ENCODE measurements around the gene RASGRP4.
A peak's percentile ranks its signal among the peaks of the same experiment; 100 is the strongest.
"Not testable (repeated sequence)": the region's sequence is repeated elsewhere in the genome, so short reads cannot be mapped to it uniquely, and the experiment has no call there.

Gene RASGRP4

GRCh38 chr19:38417146-38417543, 8.9 kb downstream of the RASGRP4 start:
- no peak for DNase-seq (ENCODE audit: low spot score)

DNA sequence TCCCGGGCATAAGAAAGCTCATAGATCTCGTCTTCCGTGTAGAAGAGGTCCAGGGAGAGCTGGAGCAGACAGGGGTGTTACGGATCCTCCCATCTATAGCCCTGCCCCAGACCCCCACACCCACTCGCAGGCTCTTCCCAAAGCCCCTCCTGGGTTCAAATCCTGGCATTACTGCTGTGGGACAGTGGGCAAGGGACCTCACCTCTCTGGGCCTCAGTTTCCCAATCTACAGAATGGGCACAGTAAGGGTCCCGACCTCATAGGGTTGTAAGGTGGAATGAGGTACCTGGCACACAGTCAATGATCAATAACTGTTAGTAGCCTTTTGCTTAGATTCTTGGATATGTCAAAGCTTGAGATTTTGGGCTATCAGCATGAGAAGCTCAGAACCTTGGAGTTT, 12.6 kb downstream of the RASGRP4 start:
- no peak for DNase-seq (ENCODE audit: low spot score)

- no peak for DNase-seq (ENCODE audit: low spot score)
Observed at GRCh38 chr19:38412961-38413360, 13.1 kb downstream of the RASGRP4 start.

DNA sequence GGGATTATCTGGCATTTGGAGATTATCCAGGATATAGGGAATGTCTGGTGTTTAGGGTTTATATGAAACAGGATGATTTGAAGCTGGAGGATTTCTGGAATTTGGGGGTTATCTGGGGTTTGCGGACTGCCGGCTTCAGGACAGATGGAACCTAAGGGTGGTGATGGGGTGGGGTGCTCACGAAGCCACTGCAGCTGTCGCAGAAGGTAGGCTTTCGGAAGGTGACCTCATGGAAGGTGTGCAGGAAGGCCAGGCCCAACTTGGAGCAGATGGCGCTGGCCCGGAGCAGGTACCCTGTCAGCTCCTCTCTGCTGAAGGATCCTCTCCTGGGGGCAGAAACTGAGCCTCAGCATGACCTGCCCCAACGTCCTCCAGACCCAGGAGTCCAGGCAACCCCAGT, 13.5 kb downstream of the RASGRP4 start:
- no peak for DNase-seq (ENCODE audit: low spot score)

GRCh38 chr19:38411898-38412297, 14.1 kb downstream of the RASGRP4 start:
- DNase-seq (ENCODE audit: low spot score), result not testable (repeated sequence)

GRCh38 chr19:38411041-38411712, 14.8 kb downstream of the RASGRP4 start:
- no peak for DNase-seq (ENCODE audit: low spot score)

DNA sequence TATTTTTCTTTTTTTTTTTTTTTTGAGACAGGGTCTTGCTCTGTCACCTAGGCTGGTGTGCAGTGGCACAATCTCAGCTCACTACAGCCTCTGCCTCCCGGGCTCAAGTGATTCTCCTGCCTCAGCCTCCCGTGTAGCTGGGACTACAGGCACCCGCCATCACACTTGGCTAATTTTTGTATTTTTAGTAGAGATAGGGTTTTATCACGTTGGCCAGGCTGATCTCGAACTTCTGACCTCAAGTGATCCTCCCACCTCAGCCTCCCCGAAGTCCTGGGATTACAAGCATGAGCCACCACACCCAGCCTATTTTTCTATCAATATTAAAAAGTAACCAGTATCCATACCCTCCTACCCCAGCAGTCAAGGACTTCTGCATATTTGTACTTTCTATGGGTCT, 15.6 kb downstream of the RASGRP4 start:
- not testable (repeated sequence) for DNase-seq (ENCODE audit: low spot score)

DNA sequence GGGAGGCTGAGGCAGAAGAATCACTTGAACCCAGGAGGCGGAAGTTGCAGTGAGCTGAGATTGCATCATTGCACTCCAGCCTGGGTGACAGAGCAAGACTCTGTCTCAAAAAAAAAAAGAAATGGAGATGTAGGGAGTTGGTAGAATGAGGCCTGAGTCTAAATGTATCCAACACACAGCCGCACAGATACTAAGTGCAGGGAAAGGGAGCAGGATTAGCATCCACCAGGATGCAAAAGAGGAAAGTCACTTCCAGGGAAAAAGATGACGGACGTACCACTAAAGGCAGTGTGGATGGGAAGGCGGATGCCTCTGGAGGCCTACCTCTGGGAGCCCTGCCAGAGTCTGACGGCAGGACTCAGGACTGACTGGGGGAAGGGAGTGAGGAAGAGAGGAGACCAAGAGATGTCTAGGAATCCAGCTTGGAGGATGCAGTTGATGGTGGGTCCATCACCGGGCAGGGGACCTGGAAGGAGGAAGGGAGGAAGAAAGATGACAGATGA, 16.3 kb downstream of the RASGRP4 start:
- DNase-seq (ENCODE audit: low spot score), result no peak

- DNase-seq (ENCODE audit: low spot score), result no peak
Observed at GRCh38 chr19:38405276-38405675, 20.7 kb downstream of the RASGRP4 start.

DNA sequence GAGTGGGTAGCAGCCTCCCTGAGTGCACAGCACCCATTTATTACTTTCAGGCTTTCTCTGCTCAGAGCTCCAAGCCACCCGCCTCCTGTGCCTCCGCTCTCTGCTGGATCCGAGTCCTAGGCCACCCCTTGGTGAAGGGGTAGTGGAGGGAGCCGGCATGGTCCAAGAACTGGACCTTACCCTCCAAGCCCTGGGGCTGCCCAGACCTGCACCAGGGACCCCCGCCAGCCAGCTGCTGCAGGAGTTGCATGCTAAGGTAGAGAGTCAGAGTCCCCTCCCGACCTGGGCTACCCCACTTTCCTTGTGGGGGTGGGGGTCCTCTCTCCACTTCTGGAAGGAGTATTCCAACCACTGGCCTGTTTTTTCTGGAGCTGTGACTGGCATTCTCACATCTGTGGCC, 21.2 kb downstream of the RASGRP4 start:
- no peak for DNase-seq (ENCODE audit: low spot score)

DNA sequence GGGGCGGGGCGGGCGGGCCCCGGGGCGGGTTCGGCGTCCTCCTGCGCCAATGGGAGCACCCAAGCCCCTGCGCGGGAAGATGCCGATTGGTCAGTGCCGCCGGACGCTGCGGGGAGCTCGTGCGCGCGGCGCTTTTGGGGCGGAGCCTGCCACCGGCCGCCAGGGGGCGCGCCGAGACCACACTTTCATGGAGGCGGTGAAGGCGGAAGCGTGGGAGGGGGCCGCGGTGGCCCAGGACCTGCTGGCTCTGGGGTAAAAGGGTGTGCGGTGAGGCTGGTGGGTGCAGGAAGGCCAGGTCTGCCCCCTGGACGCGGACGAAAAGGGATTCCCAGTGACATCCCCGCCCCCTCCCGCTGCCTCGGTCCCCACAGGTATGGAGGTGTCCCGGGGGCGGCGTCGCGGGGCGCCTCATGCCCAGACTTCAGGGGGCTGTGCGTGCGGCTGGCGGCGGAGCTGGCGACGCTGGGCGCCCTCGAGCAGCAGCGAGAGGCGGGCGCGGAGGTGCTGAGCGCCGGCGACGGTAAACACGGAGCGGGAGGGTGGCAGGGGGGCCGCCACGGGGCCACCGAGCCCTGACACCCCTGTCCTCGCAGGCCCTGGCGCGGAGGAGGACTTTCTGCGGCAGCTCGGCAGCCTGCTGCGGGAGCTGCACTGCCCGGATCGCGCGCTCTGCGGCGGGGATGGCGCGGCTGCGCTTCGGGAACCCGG, 22.9 kb downstream of the RASGRP4 start, which contains the start of gene FAM98C:
Gene FAM98C (plus strand): TSS at position 127 of the 708 bp plus-strand sequence. CDS start 61 bp downstream, at position 188.
- DNase-seq (ENCODE audit: low spot score), result peak; percentile 95

- DNase-seq (ENCODE audit: low spot score), result no peak
Observed at GRCh38 chr19:38402623-38402966, 23.4 kb downstream of the RASGRP4 start.

GRCh38 chr19:38401148-38401547, 24.9 kb downstream of the RASGRP4 start:
- DNase-seq (ENCODE audit: low spot score), result no peak

DNA sequence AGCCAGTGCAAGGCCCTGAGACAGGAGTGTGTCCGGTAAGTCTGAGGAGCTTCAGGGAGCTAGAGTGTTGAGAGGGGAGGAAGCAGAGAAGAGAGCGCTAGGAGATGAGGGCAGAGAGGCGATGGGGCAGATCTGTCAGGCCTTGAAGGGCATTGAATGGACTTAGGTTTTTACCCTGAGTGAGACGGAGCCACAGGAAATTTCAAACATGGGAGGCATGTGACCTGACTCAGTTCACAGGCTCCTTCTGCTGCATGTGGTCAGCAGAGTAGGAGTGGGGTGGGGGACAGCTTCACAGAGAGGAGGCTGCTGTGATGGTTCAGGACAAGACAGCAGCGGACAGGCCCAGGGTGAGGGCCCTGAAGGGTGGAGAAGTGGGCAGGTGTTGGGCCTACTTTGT, 25.7 kb downstream of the RASGRP4 start:
- no peak for DNase-seq (ENCODE audit: low spot score)

DNA sequence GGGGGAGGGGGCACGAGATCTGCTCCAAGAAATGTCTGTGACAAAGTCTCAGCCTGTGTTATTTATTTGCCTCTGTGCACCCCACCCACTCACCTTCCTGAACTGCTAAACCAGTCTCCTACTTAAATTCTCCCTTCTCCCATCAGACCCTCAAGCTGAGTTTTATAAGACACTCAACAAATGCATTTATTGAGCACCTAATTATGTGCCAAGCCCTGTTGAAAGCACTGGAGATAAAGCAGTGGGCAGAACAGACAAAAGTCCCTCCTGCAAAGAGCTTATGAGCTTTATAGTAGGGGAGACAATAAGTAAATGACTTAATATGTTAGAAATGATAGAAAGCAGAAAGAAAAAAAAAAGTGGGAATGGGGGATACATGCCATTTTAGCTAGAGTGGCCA, 26.5 kb downstream of the RASGRP4 start:
- no peak for DNase-seq (ENCODE audit: low spot score)

- no peak for DNase-seq (ENCODE audit: low spot score)
Observed at GRCh38 chr19:38399081-38399480, 26.9 kb downstream of the RASGRP4 start.

GRCh38 chr19:38395381-38396114, 30.5 kb downstream of the RASGRP4 start:
- DNase-seq (ENCODE audit: low spot score), result no peak

DNA sequence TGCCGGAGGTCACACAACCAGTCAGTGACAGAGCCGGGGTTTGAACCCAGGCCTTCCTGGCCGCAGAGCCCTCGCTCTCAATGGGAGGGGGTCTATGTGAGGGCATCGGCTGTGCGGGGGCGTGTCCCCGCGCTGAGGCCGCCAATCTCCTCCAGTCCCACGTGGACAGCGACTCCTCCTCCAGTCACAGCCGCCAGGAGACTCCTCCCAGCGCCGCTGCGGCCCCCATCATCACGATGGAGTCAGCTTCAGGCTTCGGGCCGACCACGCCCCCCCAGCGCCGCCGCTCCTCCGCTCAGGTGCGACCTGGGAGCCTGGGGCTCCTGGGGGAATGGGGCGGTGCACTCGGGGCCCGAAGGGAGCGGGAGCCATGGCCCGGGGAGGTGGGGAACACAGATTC, 31.5 kb downstream of the RASGRP4 start:
- DNase-seq (ENCODE audit: low spot score), result no peak

- DNase-seq (ENCODE audit: low spot score), result no peak
Observed at GRCh38 chr19:38392707-38393308, 33.2 kb downstream of the RASGRP4 start.

DNA sequence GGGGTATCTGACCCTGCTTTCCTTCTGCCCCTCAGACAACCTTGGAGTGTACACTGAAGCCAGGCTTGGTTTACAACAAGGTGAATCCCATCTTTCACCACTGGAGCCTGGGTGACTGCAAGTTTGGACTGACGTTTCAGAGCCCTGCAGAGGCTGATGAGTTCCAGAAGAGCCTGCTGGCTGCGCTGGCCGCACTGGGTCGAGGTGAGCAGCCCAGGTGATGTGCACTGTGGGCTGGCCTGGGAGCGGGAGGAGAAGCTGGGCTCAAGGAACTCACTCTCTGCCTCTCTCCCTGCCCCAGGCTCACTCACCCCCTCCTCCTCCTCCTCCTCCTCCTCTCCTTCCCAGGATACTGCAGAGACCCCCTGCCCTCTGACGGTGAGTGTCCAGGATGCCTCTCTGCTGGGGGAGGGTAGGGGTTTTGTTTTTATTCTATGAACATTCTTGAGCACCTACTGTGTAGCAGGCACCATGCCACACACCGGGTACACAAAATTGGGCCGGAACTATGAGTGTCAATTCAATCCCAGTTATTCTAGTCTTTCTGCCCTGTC, 34.0 kb downstream of the RASGRP4 start:
- DNase-seq (ENCODE audit: low spot score), result no peak

Measured in SK-N-DZ (cell line).